ENCODE measurements around the gene HOXB7.

The HOXB7 gene

DNA sequence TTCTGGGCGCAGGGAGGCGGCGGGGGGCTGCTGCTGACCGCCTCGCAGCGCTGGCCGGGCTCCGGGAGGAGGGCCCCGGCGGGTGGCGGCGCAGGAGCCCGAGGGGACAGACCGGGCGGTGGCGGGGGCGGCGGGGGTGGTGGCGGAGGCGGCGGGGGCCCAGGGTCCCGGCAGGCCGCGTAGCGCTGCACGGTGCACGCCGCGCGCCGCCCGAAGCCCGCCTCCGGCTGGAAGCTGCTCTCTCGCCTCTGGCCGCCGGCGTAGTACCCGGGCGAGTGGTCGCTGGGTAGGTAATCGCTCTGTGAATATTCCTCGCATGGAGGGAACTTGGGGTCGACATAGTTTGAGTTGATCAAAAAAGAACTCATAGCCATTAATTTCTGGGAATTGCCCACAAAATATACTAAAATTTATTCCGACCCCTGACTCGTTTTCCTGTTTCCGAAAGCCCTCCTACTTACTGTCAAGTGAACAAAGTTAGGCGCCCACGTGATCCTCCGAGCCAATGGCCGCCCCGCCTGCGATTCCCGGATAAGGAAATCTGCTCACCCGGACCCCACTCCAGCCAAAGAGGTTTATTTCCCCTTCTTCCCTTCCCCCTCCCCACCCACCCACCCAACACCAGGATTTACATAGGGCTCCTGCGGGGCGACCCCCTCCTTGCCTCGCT, 32.7 kb downstream of the HOXB7 start, which contains the start of gene HOXB4:
TSS of gene HOXB4 (minus strand) at position 405 of the 670 bp plus-strand sequence. CDS start at position 374, 31 bp downstream.
- DNase-seq, result peak; percentile 53

DNA sequence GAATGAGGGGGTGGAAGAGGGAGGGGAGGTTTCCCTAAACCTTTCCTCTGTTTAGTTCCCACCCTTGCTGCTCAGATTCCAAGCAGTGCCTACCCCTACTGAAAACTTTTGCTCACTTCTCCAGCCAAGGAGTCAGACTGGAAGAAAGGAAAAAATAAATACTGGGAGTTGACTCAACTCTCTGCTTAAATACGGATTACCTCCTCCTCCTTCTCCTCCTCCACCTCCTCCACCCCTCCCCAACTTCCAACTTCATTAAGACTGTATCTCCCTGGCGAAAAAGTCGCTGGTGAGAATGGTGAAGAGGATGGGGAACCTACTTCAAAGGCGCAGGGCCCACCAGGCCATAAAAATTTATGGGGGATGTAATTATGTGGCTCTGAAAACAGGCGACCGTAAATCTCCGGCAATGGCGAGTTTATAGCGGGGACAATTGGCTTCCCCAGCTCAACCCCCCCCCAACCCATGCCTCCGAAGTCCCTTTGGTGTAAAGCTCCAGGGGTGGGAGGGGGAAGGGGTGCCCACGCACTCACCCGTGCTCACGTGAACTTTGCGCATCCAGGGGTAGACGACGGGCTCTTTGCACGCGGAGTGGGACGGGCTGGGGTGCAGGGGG, 33.4 kb downstream of the HOXB7 start:
- no peak for DNase-seq

DNA sequence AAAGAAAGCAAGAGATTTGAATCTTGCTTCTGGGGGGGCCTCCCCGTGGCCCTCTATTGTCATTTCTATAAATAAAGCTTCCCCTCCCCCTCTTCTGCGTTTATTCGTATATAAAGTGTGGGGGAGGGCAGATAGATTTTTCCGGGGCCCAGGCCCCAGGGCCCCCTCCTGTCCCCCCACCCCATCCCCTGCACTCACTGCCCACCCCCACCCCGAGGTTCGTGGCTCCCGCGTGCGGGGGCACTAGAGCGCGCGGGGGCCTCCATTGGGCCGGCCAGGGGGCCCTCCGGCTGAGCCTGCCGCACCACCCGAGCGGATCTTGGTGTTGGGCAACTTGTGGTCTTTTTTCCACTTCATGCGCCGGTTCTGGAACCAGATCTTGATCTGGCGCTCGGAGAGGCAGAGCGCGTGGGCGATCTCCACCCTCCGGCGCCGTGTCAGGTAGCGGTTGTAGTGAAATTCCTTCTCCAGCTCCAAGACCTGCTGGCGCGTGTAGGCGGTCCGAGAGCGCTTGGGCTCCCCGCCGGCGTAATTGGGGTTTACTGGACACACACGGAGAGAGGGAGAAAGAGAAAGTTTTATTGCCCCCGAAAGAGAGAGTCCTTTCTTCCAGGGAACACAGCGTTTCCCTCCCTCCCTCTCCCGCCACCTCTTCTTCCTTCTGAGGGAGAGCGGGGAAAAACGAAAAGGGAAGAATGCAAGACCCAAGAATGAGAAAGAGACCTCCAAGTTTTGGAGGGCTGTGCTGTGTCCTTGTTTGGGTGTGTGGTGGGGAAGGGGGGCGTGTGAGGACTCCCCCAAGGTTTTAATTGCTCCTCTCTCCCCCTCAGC, 34.1 kb downstream of the HOXB7 start:
- no peak for DNase-seq

DNA sequence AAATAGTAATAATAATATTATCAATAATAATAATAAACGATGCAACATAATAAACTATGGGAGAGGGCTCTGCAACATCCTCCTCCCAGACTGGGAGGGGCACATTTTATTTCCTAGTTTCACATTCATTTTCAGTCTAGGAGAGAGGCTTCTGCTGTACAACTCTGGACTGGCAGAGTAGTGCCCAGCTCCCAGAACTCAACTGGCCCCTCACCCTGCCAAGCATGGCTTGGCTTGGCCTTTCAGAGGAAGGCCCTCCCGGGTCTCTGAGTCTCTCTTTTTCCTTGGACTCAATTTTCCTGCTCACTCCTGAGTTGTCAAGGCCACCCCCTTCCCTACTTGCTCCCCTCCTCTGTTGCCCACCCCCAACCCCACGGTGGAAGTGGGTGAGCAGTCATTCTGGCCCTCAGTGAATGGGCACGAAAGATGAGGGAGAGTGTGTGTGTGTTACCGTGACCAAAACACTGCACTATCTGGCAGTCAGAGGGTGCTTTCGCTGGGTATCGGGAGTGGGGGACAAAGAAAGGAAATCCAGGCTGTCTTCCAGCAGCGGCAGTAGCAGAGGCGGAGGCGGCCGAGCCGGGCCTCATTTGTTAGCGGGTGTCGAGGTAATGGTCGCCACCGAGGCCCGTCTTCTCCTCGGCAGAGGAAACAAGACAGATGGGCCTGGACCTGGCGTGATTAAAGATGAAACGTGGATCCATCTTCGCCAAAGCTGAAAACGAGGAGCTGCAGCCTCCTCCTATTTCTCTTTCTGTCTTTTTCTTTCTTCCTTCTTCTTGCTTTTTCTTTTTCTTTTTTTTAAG, 34.9 kb downstream of the HOXB7 start:
- no peak for DNase-seq

DNA sequence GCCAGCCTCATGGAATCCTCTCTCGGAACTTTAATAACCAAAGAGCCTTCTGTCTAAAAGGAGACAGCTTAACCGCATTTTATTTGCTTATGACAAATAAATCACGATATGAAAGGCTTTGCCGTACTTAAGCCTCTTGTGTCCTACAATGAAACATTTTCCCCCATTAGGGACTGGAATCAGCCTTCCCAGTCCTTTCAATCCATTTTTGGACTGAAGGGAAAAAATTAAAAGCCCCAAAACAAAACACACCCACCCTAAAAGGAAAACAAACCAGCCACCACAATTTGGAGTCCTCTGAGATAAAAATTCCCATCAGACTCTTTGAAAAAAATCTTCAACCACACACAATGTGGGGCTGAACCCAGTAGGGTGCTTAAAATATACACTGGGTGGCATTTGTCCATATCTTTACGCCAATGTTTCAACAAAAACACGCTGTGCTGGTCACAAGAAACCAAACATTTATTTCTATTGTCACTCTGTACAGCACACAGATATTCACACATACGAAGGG, 35.7 kb downstream of the HOXB7 start:
- no peak for DNase-seq

DNA sequence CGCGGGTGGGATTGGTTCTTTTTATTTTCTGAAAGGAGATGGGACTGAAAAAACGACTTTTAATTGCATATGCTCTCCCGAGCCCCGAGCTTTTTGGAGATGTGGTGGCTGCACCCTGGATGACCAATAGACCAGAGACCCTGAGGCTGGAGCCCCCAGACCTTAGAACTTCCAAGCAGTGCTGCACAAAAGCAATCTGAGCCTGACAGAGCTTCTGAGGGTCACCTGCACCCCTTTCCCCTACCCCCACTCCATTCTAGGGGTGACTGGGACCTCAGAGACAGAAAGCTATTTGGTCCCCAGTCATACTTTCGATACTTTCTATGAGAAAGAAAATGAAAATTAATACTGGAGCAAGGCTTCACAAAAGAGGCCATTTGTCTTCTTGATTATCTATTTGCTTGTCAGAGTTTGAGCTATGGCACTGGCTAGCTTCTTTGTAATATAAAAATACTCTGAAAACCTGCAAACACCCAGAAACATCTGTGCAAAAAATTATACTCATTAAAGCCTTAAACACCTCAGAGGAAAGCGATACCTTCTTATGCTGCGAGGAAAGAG, 36.2 kb downstream of the HOXB7 start:
- no peak for DNase-seq

DNA sequence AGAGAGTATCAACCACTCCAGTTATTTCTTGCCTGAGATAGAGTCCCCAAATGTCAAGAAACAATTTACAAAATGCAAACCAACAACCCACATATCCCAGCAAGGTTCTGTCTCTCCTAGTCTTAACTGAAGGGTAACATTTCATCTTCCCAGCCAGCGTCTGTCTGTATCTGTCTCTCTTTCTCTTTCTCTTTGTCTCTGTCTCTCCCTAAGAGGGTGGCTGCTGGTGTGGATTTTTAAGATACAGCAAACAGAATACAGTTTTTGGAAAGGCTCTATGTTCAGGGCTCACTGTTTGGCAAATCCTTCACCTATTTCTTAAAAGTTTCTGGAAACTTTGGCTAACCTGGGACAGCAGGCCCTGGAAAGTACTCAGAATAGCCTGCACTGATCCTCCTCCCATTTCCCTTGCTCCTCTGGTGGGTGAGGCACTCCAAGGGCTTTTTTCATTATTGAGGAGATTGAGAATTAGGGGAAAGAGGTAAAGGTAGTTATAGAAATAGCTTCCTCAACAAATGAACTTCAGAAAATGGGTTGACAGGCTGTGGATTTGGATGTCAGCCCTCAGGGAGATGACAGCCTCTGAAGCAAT, 38.9 kb downstream of the HOXB7 start:
- no peak for DNase-seq

DNA sequence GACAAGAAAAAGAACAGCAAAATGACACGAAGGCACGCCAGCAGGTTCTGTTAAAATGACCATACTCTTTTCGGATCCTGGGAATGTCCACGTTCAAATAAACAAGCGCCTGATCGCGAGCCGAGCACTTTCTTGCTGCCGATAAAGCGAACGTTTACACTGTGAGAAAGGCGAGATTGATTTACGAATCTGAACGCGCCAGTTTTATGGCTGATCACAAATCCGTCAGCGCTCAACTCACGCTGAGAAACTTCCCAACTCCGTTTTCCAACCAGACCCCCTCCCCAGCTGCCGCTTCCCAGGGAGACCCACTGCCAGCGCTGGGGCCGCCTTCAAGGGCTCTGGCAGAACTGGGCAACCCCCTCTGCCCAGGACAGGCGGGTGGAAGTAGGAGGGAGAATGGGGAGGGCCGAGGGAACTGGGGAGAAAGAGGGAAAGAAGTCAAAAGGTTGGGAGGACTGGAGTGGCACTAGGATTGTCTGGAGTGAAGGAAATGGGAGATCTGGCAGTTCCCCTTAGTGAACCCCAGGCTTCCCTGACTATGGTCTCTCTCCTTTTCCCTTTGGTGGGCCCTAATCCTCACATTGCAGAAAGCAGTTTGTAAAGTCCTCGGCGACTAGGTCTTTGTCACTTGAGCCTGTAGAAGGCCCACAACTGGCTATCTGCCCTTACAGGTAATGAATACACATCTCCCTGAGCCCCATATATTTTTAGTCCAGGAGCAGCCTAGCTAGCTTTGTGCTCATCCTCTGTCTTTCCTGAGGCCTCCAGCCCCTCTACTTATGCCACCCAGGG, 39.6 kb downstream of the HOXB7 start:
- no peak for DNase-seq

DNA sequence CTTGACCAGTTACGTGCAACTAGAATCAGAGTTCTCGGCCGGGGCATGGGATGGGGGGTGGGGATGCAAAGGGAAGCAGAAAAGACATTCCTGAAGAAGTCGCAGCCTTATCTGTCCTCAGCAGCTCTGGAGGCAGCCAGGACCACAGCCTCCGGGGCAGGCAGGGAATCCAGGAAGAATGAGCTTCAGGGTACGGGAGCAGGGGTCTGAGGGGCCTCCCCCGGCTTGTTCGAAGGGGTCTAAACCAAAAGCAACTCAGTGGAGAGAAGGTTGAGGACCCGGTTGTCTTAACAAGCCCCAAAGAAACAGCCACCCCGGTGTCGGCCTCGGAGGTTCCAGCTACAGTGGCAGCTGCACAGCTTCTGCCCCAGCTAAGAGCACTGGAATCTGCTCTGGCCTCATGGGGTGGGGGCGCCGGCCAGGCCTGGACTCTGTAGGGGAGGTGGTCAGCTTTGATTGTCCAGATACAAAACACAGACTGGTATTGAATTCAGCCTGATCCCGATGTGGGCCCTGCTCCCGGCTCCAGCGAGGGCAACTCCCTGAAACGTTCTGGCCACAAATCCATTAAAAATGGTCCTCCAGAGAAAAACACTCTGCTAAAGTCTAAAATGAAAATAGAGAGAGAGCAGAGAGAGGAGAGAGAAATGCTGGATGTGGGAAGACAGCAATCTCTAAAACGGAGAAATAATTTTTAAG, 40.3 kb downstream of the HOXB7 start:
- DNase-seq, result no peak

DNA sequence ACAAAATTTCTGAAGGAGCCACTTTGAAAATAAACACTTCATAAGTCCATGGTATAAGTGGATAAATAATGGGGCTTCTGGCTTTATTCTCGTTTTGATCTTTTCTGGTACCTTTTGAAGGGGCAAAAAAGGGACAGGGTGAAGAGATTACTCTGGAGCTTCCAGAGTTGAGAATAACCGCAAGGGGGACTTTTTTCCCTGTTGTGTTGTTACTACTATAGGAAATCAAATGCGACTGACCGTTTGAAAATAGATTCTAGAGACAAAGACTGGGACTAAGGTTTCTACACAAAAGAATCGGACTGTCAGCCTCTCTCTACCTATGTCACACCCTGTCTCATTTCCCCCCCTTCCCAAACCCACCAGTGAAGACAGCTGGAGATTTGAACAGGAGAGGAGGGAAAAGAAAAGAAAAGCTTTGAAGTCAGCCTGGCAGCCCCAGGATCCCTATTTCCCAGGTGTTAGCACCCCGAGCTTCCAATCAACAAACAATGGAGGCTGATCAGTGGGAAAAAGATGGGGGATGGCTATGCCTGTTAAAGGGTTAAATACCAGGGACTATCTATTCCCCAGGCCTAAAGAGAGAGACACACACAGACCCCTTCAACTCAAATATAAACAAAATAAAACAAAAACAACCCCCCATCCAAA, 41.0 kb downstream of the HOXB7 start:
- no peak for DNase-seq

DNA sequence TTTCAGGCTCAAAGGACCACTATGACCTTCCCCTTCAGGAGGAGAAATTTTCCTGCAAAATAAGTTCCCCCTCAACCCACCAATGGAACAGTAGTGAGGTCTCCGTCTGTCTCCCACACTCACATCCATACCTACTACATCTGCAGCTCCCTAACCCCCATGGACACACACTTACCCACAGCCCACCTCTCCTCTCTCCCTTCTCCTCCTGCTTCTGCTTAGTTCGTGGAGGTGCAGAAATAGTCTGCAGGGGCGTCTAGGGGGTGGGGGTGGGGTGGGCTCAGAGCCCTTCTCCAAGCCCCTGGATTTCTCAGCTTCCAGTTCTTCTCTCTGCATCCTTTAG, 41.6 kb downstream of the HOXB7 start:
- DNase-seq, result no peak

DNA sequence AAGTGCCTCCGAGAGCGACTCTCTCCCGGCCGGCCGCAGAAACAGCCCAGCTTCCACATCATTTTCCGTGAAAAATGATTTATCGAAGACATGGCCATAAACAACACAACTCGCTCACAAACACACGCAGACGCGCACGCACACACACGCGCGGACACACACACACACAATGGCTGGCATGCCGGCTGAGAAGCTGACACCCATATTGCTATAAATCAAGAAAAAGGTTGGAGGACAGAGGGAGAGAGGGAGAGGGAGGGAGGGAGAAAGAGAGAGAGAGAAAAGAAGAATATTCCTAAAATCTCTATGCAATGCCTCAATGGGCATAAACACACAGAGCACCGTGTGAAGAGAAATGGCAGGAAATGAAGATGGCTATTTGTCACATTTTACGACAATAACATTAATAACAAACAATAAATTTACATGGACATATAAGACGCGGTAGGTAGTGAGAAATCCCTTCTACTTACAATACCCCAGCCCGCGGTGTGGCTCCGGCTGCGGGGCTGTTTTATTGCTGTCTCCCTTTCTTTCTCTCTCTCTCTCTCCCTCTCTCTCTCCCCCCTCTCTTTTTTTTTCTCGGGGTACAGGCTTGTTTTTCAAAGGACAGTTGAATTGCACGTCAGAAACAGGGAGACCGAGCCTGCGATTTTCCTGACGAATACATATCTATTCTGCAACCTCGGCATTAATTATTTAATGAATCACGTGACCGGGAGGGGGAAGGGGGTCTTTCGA, 42.1 kb downstream of the HOXB7 start:
- DNase-seq, result peak; percentile 26

DNA sequence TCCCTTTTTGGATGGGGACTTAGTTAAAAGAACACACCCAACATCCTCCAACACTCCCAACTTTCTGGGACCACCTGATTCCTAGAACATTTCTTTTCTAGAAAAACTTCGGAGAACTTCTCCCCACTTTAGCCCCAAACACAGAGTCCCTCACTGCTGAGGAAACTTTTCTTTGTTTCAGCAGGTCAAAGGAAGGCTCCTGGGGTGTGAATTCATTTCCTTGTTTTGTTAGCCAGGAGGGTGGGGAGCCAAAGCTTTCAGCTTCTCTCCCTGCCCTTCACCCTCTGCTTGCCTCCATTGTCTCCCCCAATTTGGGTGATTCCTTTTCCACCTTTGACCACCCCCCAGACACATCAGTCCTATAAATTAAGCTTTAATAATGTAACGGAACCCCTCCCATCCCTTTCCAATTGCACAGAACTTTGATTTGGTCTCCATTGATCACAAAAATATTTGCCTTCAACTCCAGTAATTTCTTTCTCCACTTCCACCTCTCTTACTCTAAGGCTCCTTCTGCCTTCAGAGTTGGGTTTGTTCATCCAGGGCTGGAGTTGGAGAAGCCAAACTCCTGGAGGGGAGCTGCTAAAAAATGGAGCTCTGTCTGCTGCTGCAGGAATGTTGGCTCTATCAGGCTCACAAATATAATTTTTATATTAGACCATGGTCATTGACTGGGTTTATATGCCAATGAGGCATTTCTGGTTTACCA, 43.0 kb downstream of the HOXB7 start:
- no peak for DNase-seq

DNA sequence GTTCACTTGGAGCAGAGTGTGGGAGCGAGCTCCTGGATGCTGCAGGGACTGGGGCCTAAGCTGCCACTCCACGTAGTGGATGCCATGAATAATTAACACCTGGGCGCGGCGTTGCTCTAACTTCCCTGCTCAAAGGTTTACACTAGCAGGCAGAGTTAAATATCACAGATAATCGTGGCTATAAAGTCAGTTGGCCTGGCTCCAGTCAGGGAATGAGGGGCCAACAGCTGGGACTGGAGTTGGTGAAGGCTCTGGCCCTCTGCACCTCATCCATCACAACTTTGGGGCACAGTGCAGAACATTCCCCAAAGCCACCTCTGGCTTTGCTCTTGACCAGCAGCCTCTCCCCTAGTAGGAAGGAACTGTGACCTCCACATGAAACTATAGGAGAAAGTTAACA, 43.6 kb downstream of the HOXB7 start:
- peak; percentile 69 for DNase-seq

DNA sequence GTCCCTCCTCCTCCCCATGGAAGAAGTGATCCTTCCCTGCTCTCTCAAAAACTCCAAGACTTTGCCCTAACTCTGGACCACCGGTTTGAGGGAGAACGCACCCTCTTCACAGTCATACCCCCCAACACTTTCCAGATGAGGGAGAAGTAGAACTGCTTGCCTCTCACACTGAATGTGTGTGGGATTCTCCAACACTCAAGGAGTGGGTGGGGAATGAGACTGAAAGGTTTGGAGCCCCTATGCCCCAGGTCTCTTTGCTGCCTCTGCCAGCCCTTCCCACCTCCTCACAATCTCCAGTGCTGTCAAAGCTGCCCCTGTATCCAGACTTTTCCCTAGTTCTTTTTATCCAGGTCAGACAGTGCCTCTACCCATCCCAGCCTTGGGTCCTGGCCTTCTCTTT, 44.1 kb downstream of the HOXB7 start:
- DNase-seq, result no peak

DNA sequence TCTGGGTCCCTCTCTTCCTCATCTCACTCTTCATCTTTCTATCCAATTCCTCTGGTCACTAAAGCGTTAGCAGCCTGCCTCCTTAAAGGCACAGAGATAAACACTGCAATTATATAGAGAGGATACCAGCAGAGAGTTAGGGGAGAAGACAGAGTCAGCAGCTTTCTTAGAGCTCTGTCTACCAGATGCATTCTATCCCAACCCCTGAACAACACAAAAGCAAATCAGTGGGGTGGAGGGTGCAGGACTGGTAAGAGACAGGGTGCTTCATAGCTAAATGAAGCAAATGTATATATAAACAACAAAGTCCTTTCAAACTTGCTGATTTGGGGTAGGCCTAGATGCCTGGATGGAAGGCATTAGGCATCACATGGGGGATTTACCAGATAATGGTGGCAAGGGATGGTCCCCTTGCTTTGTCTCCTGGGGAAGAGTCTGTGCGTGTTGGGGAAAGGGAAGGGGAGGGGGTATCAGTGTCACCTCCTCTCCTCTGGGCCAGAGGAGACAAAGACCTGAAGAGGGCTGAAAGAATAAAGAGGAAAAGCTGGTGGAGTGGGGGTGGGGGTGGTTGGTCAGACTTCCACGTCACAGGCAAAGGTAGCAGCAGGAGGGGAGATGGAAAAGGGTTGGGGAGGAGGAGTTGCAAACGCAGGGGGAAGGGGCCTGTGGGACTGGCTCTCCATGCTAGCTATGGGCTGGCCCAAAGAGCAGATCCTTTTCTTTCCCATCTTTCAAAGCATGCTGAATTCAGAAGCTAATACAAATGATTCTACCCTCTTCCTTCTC, 44.7 kb downstream of the HOXB7 start:
- no peak for DNase-seq

DNA sequence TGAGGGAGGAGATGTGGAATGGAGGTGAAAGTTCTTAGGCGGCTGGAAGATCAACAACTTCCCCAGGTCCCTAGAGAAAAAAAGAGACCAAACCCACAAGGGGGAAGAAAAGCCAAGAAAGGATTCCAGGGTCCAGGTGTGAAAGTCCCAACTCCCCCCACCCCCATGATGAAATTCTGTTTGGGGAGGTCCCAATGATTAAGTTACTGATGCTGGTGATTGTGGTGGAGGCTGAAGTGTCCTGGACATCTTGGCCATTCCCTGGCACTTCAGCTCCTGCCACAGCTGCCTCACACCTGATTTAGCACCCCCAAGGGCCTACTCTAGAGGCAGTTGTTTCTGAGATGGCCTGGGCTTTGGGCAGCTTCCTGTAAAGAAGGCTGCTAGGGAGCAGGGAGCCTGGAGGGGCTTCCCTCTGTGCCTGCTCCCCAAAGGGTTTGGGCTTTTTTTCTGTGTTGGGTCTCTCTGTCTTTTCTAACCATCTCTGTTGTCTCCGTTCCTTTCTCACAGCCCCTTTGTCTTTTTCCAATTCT, 45.7 kb downstream of the HOXB7 start:
- no peak for DNase-seq

Data from COR-L47 (cell line).